NOMO-1 treated with dmso at 0.1 percent for 144 hours (cell line): Measurements from ENCODE around the gene SHLD3.
"Not testable (repeated sequence)": the region's sequence is repeated elsewhere in the genome, so short reads cannot be mapped to it uniquely, and the experiment has no call there.

Source experiments
- DNase-seq: peaks from one replicate; lab custom pipeline; 2025; ENCODE audit not compliant: unreplicated experiment; lab: John Stamatoyannopoulos, UW

The SHLD3 gene

DNA sequence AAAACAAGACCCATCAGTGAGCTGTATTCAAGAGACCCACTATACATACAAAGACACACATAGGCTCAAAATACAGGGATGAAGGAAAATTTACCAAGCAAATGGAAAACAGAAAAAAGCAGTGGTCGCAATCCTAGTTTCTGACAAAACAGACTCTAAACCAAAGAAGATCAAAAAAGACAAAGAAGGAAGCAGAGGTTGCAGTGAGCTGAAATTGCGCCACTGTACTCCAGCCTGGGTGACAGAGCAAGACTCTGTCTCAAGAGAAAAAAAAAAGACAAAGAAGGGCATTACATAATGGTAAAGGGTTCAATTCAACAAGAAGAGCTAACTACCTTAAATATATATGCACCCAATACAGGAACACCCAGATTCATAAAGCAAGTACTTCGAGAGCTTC lies 51.2 kb downstream of the SHLD3 start:
- DNase-seq, result not testable (repeated sequence)
